Amygdala (tissue), 56 donors: ENCODE data around the gene ZNFX1.
"Not testable (repeated sequence)": the region's sequence is repeated elsewhere in the genome, so short reads cannot be mapped to it uniquely, and the experiment has no call there.

Experiments
- DNase-seq, 56 donors: peaks; one replicate each; lab custom pipeline; 2025; lab: John Stamatoyannopoulos, UW

The ZNFX1 gene

GRCh38 chr20:49278036-49278817 is at the start of gene ZNFX1:
Gene ZNFX1, minus strand, starts transcription at chr20:49278057. Its CDS starts 2,218 bp downstream, at chr20:49275839.
- DNase-seq: peak; percentile 91 to 99 (median 97)

GRCh38 chr20:49326026-49326425 is 48.2 kb upstream of the ZNFX1 start:
- no peak for DNase-seq

GRCh38 chr20:49324306-49324705 is 46.4 kb upstream of the ZNFX1 start:
- no peak for DNase-seq

GRCh38 chr20:49323622-49324238 is 45.9 kb upstream of the ZNFX1 start:
- DNase-seq: peak in 4 of 56 donors; percentile 12 to 31 (median 21)

GRCh38 chr20:49320460-49320859 is 42.6 kb upstream of the ZNFX1 start:
- DNase-seq: peak in 4 of 56 donors; percentile 8 to 16 (median 10)

DNA sequence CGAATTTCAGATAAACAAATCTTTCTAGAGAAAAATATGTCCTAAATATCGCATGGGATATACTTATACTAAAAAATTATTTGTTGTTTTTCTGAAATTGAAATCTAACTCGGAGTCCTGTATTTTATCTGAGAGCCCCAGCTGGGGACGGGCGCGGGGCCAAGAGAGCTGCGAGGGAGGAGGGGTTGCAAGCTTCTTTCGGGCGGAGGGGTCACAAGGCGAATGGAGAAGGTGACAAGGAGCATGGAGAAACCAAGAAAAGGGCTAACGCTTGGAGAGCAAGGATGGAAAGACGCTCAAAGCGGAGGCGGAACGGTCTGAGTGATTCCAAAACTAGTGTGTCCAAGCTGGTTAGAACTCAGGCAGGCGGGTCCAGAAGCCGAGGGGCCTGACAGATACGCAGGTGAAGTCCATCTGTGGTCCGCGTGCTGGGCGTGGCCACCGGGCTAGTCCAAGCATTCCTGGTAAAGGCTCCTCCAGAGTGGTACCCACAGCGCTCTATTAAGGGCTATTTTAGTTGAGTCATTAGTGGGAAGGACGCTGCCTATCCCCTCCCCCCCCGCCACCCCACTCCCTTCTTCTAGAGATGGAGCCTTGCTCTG is 41.5 kb upstream of the ZNFX1 start:
- DNase-seq: no peak

DNA sequence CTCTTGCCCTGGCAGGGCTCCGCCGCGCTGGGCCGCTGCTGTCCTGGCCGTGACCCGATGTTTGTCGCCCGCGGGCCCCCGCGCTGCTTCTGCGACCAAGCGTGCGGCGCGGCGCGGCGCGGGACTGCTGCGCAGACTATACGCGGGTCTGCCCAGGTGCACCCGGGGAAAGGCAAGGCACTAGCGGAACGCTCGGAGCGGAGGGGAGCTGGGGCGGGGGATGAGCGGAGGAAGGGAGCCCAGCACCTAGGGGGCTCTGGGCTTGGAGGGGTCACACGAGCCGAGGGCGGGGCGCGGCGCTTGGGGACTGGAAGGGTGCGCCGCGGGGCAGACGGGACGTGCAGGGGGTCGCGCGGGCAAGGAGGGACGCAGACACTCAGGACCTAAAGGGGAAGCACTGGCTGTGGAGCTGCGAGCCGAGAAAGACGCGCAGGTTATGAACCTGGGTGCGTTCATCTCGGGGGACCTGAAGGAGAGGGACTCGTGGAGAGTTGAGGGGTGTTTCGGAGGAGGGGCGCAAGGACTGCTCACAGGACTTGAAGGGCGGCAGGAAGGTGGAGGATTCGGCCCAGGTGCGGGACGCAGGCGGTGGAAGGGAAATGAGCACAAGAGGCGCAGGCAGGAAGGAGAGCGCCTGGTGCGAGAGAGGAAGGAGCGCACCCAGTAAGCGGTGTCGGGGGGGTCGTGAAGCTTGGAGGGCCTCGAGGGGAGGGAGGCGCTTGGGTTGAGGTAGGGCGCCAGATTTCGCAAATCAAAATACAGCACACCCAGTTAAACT is 40.8 kb upstream of the ZNFX1 start:
- DNase-seq: peak in 2 of 56 donors; percentile 5 to 26

GRCh38 chr20:49318091-49318429 is 40.2 kb upstream of the ZNFX1 start:
- DNase-seq: peak in 1 of 56 donors; percentile 9

DNA sequence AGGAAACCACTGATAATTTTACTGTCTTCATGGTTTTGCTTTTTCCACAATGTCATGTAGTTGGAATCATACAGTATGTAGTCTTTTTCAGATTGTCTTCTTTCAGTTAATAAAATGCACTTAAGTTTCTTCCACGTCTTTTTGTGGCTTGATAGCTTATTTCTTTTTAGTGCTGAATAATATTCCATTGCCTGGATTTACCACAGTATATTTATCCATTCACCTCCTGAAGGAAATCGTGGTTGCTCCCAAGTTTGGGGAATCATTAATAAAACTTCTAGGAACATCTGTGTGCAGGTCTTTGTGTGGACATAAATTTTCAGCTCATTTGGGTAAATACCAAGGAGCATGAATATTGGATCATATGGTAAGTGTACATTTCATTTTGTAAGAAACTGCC is 38.8 kb upstream of the ZNFX1 start:
- no peak for DNase-seq

GRCh38 chr20:49315580-49315979 is 37.7 kb upstream of the ZNFX1 start:
- DNase-seq: no peak

DNA sequence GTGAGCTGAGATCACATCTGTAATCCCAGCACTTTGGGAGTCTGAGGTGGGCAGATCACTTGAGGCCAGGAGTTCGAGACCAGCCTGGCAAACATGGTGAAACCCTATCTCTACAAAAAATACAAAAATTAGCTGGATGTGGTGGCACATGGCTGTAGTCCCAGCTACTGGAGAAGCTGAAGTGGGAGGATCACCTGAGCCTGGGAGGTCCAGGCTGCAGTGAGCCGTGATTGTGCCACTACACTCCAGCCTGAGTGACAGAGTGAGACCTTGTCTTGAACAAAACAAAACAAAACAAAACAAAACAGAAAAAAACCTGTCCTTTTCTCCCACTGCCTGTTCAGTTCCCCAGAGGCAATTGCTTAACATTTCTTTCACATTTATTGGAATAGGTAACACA is 36.2 kb upstream of the ZNFX1 start:
- not testable (repeated sequence) for DNase-seq

DNA sequence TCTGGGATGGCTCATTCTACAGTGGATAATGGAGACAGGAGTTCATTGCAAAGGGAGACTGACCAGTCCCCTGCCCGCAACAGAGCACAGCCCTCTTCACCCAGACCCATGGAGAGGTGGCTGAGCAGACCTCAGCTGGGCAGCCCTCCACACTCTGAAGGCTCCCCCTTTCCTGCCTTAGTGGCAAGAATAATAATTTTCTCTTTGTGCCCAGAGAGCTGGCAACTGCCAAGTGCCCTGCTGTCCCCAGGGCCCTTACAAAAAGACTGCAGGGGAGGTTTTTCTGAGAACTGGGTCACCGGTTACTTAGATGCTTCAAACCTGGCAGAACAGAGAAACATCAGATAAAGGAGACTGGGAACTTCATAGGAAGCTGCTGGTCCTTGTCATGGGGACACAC is 35.4 kb upstream of the ZNFX1 start:
- peak in 31 of 56 donors; percentile 6 to 72 (median 30) for DNase-seq

GRCh38 chr20:49312661-49313060 is 34.8 kb upstream of the ZNFX1 start:
- no peak for DNase-seq

- DNase-seq: no peak
Observed at GRCh38 chr20:49310705-49311104, 32.8 kb upstream of the ZNFX1 start.

GRCh38 chr20:49308875-49309274 is 31.0 kb upstream of the ZNFX1 start:
- no peak for DNase-seq

DNA sequence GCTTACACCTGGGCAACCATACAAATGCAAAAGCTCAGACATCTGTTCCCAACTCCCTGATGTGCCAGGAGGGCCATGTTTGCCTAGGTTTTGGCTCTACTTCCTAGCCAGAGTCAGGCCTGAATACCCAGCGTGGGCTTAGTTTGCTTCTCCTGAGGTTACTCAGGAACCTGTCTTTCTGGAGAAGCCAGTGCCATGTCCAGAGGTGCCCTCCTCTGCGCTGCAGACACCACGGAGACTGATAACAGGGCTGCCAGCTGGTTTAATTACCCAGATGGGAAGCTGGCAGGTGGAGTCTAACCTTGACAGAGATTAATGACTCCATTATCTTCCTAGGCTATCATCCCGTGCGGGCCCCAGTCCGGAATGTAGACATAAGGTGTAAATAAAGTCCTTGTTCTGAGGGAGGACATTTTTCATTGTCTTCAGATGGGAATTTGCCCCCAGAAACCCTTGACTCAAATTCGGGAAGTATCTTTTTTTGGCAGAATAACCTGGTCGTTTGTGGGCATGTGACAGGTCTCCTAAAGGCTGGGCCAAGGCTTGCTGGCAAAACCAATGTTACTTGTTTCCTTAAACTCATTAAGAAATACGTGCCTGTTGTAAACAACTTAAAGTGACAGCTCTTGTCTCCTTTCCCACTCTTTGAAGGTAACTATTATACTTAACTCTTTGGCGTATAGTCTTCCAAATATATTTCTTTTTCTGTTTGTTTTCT is 29.2 kb upstream of the ZNFX1 start:
- DNase-seq: no peak

GRCh38 chr20:49303065-49303552 is 25.3 kb upstream of the ZNFX1 start:
- DNase-seq: peak in 1 of 56 donors; percentile 16

DNA sequence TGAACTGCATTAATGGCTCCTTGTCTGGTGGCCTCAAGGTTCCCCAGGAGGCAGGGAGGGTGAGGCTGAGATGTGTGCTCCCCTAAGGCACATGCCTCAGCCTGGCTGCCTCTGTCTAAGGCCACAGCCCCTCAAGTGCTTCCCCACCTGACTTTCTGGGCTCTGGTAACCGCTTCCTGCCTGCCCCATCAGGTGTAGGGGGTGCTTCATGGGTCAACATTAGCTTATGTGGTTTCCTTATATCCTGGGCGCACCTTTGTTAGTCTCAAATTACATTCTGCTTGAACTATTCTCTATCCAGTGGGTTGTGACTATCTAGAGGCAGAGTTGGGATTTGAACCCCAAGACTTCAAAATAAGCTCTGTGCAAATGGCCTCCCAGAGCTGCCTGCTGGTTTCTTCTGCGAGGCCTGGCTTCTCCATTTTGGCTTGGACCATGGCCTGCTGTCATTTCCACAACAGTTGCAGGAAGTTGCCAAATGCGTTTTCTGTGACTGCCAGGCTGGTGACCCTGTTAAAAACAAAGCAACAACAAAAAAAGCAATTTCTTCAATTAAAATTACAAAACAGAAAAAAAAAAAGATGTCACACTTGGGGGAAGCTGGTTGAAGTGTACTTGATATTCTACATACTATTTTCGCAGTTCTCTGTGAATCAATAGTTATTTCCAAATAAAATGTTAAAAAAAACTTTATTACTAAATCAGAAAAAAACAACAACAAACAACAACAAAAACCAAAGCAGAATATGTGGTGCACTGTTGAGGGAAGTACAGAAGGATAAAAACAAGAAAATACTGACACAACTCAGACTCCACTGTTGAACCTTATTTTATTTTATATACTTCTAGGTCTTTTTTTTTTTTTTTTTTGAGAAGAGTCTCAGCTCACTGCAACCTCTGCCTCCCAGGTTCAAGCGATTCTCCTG is 20.0 kb upstream of the ZNFX1 start:
- DNase-seq: peak in 4 of 56 donors; percentile 10 to 26 (median 13)
